GM19193 (cell line): ENCODE data around the gene TGFA.

Source experiments
- POLR2A ChIP-seq: IDR thresholded peaks from 4 replicates; pipeline ENCODE4 v1.6.1; 2011; ENCODE audit not compliant: insufficient read depth, insufficient read length; ENCODE audit errors: extremely low read depth

TGFA gene

GRCh38 chr2:70536517-70537055, 17.0 kb downstream of the TGFA start:
- TF ChIP-seq POLR2A: no peak

- TF ChIP-seq POLR2A: no peak
These were observed 18.1 kb downstream of the TGFA start for GRCh38 chr2:70535573-70535972.

- TF ChIP-seq POLR2A: no peak
These were observed 19.3 kb downstream of the TGFA start for GRCh38 chr2:70534183-70534836.

GRCh38 chr2:70532244-70532935, 21.2 kb downstream of the TGFA start:
- TF ChIP-seq POLR2A: no peak

- no peak for TF ChIP-seq POLR2A
These were observed 22.1 kb downstream of the TGFA start for GRCh38 chr2:70531419-70532086.

- TF ChIP-seq POLR2A: no peak
These were observed 24.0 kb downstream of the TGFA start for GRCh38 chr2:70529610-70530009.

GRCh38 chr2:70528929-70529328, 24.7 kb downstream of the TGFA start:
- no peak for TF ChIP-seq POLR2A

GRCh38 chr2:70528276-70528675, 25.4 kb downstream of the TGFA start:
- no peak for TF ChIP-seq POLR2A

- TF ChIP-seq POLR2A: no peak
These were observed 26.1 kb downstream of the TGFA start for GRCh38 chr2:70527447-70528080.

GRCh38 chr2:70526126-70526525, 27.5 kb downstream of the TGFA start:
- no peak for TF ChIP-seq POLR2A

GRCh38 chr2:70525032-70525431, 28.6 kb downstream of the TGFA start:
- TF ChIP-seq POLR2A: no peak

GRCh38 chr2:70523996-70524965, 29.3 kb downstream of the TGFA start:
- no peak for TF ChIP-seq POLR2A

GRCh38 chr2:70523672-70523995, 30.0 kb downstream of the TGFA start:
- TF ChIP-seq POLR2A: no peak

GRCh38 chr2:70522627-70523026, 31.0 kb downstream of the TGFA start:
- no peak for TF ChIP-seq POLR2A
